Measurements from ENCODE around the gene ABTB2. TPM values are rescaled to one million over a fixed set of nuclear protein-coding genes. Genes with fewer than 3 reads are reported as not detected.

ABTB2 gene
- total and polyA plus RNA-seq, 2 of the 8 experiments (the other 6 are each of a cell fraction or from before 2014, with no cell fraction given): 7.7 to 10.2 TPM

- CTCF ChIA-PET (ENCODE audit: partially characterized antibody): interaction anchor here (1.0 kb wide), 1 partner anchor 41 kb away, joined by 3 read pairs; no protein-coding TSS in a partner anchor
- Histone ChIP-seq H3K4me1 (replicated peaks in 1 of 4; ENCODE audit: control insufficient read depth in 3 of 4, insufficient read depth in 4 of 4, low read length in 3 of 4) (no peaks in the 10 kb centered on the region), H3K23me2 (ENCODE audit: low read depth, low read length) (no peaks in the 10 kb centered on the region), H3K9me3 (ENCODE audit: insufficient read depth in 2 of 2, low read depth in 1 of 2, low read length in 1 of 2) (no peaks in the 10 kb centered on the region), H3K4me2 (ENCODE audit: insufficient read depth in 1 of 2, low read depth in 2 of 2, low read length in 2 of 2) (no peak overlapping the region), H2BK5ac (ENCODE audit: low read depth, low read length) (no peak overlapping the region), H2BK15ac (ENCODE audit: low read length) (no peak overlapping the region), H3K56ac (replicated peaks; ENCODE audit: insufficient read length, low read depth, low read length) (no peak overlapping the region), H3K27ac (ENCODE audit: low read depth, low read length) (no peak overlapping the region), H3K79me1 (ENCODE audit: low read depth, low read length) (peaks cover 3% of the 10 kb centered on the region), H3K27me3 (replicated peaks in 1 of 4; ENCODE audit: control insufficient read depth in 3 of 4, extremely low read depth in 1 of 4, insufficient read depth in 3 of 4, low read length in 3 of 4) (no peaks in the 10 kb centered on the region), H2AK5ac (ENCODE audit: low read depth, low read length) (no peak overlapping the region), H2BK12ac (ENCODE audit: low read depth, low read length) (no peak overlapping the region), H2BK20ac (ENCODE audit: low read length) (no peak overlapping the region), H4K20me1 (replicated peaks in 1 of 2; ENCODE audit: control insufficient read depth in 1 of 2, insufficient read depth in 2 of 2, low read length in 2 of 2) (peaks cover 0 to 2% of the 10 kb centered on the region in 2 experiments), H4K8ac (ENCODE audit: extremely low read depth, insufficient read depth, low read length) (no peak overlapping the region), H4K5ac (ENCODE audit: insufficient read length, low read depth, low read length) (no peak overlapping the region), H3K4ac (replicated peaks; ENCODE audit: insufficient read length, low read depth, low read length) (no peak overlapping the region), H3K9ac (replicated peaks in 1 of 4; ENCODE audit: extremely low read depth in 1 of 4, low read depth in 3 of 4, low read length in 3 of 4) (no peak overlapping the region), H2BK120ac (replicated peaks; ENCODE audit: low read depth, low read length) (no peak overlapping the region), H3K4me3 (ENCODE audit: extremely low read depth in 1 of 4, insufficient read depth in 2 of 4, low read depth in 3 of 4, low read length in 4 of 4) (no peak overlapping the region), H2AFZ (ENCODE audit: low read length) (no peak overlapping the region), H4K91ac (replicated peaks; ENCODE audit: insufficient read length, low read length) (no peak overlapping the region), H3K14ac (ENCODE audit: insufficient read length) (no peak overlapping the region), H3K23ac (ENCODE audit: insufficient read length) (no peak overlapping the region), H3K36me3 (ENCODE audit: control insufficient read depth in 2 of 4, insufficient read depth in 4 of 4, low read length in 3 of 4) (no peaks in the 10 kb centered on the region), H3K79me2 (ENCODE audit: control insufficient read depth in 1 of 2, insufficient read depth in 2 of 2, low read length in 2 of 2) (no peaks in the 10 kb centered on the region; a peak in 1 of 4 replicates), H3K18ac (ENCODE audit: extremely low read depth, low read length) (no peak overlapping the region)
- 45% methylated on average over 2 of the region's 2 CpGs; no CpG with 5 or more reads in 1 of the 2 experiments for WGBS, 2 experiments (ENCODE audit: extremely low coverage in 1 of 2, insufficient coverage in 1 of 2, insufficient read length in 1 of 2, insufficient replicate concordance in 2 of 2, low coverage in 1 of 2, low lambda C conversion rate in 2 of 2, missing lambda C conversion rate in 1 of 2)
- POLR2A ChIA-PET (ENCODE audit: partially characterized antibody): no interaction called here
- DNase-seq (ENCODE audit: low read depth in 1 of 2, low spot score in 2 of 2) (no peak), FAIRE-seq (no peak)
- TF ChIP-seq HDAC2 (IDR thresholded peaks at IDR 0.05; ENCODE audit: borderline replicate concordance in 1 of 2, low read depth in 2 of 2, low read length in 2 of 2) (no peak), TBP (IDR thresholded peaks at IDR 0.05; ENCODE audit: low read depth, low read length) (no peak)
Measured at GRCh38 chr11:34292546-34292945, 65.3 kb downstream of the ABTB2 start.
